Choroid plexus epithelial cell (primary cell): ENCODE results near the gene SMCO3.

Experiments
- DNase-seq: peaks from one replicate; pipeline ENCODE4 v3.0.0-alpha.2; 2010; ENCODE audit warnings: low read depth
- H3K4me3 ChIP-seq: 2 replicates; pipeline ENCODE4 v1.5.1; 2011; ENCODE audit warnings: low read depth, mild to moderate bottlenecking, control low read depth, low read length, moderate library complexity
- TF ChIP-seq, protein P1 (sequence below): conservative IDR thresholded peaks from 2 replicates; pipeline ENCODE4 v1.5.1; 2011; ENCODE audit warnings: low read depth, mild to moderate bottlenecking, control low read depth, inconsistent platforms, low read length, moderate library complexity

SMCO3 gene

DNA sequence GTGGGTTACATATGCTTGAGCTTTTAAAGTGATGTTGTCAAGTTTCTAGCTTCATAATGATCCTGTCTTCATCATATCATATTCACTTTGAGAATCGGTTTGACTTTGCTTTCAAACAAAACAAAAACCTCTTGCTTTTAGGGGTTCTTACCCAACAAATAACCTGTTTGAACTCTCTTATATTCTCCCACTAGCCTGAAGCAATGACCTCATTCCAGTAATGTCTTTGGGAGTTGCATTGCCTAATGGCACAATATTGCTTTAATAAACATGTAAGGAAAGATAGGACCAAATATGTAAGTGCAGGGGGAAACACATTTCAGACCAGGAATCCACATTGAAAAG lies 38.4 kb downstream of the SMCO3 start:
- peak; percentile 73 for DNase-seq
- peak overlapping the region; percentile 76 for H3K4me3 ChIP-seq
- TF ChIP-seq, protein P1, sequence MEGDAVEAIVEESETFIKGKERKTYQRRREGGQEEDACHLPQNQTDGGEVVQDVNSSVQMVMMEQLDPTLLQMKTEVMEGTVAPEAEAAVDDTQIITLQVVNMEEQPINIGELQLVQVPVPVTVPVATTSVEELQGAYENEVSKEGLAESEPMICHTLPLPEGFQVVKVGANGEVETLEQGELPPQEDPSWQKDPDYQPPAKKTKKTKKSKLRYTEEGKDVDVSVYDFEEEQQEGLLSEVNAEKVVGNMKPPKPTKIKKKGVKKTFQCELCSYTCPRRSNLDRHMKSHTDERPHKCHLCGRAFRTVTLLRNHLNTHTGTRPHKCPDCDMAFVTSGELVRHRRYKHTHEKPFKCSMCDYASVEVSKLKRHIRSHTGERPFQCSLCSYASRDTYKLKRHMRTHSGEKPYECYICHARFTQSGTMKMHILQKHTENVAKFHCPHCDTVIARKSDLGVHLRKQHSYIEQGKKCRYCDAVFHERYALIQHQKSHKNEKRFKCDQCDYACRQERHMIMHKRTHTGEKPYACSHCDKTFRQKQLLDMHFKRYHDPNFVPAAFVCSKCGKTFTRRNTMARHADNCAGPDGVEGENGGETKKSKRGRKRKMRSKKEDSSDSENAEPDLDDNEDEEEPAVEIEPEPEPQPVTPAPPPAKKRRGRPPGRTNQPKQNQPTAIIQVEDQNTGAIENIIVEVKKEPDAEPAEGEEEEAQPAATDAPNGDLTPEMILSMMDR = no peak

DNA sequence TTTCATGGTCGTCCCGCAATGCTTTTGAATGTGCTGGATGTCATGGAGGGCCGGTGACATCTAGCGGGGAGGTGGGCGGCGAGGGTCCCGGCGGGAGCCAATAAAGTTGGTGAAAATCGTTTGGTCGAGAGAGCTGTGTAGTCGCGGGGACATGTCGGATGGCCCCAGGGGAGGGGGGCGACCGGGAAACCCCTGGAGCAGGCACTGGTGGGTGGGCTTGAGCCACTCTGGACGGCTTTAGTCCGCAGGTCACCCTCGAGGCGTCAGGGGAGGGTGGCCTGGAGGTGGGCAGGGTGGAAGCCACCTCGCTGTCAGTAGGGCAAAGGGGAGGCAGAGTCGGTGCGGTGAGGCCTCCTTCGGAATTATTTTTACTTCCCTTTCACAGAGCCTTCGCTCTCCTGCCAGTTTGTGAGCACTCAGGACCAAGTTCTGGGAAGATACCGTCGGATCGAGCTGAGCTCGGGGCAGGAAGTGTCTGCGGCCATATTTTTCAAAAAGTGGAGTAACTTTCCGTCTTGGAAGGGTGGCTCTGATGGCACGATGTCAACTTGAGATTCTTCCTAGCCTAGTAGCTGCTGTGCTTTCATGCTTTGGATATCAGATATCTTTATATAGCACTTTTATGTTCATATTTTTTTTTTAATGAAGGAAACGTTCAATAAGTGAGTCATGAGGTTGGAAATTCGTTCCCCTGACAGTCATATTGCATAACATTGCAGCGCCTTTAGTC lies 38.9 kb downstream of the SMCO3 start:
- TF ChIP-seq, protein P1 = no peak
- DNase-seq = peak; percentile 65
- H3K4me3 ChIP-seq = peak overlapping the region; percentile 76

DNA sequence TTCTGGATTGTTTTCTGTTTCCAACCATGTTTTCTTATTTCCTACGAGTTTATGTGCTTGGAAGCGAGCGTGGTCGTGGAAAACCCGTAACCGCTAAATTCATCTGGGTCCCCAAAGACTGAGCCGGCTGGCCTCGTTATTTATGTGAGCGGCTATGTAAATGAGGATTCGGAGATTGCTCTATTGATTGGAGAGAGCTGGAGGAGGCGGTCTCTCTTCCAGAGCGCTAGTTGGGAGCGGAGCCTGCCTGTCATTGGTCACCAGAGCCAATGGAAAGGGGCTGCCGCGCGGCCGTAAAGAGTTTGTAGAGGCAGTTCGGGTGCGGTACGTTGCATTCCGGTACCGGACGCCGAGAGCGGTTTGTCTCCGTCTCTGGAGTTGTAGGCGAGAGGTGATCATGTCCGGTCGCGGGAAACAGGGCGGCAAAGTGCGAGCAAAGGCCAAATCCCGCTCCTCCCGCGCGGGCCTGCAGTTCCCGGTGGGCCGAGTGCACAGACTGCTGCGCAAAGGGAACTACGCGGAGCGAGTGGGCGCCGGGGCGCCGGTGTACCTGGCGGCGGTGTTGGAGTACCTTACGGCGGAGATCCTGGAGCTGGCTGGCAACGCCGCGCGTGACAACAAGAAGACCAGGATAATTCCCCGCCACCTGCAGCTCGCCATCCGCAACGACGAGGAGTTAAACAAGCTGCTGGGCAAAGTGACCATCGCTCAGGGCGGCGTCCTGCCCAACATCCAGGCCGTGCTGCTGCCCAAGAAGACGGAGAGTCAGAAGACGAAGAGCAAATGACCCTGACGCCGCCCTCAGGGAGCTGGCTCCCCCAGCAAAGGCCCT lies 39.7 kb downstream of the SMCO3 start:
- H3K4me3 ChIP-seq = peak overlapping the region; percentile 76
- TF ChIP-seq, protein P1 = no peak
- peak; percentile 99 for DNase-seq

DNA sequence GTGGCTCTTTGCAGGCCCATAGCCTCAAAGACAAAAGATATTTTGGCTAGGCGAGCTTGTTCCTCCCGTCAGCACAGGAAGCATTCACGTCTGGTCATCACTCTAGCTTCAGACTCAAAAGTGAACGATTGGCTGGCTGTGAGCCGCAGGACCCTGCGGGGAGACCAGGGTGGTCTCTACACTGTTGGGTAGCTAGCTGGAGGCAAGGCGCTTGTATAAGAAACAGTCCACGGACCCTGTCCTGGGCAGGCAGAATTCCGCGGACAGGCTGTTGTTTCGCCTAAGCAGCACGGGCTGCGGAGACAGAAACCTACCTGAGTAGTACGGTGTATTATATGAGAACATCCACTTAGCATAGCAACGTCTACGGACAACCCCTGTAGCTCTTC lies 40.3 kb downstream of the SMCO3 start:
- H3K4me3 ChIP-seq = peak overlapping the region; percentile 76
- DNase-seq = no peak
- TF ChIP-seq, protein P1 = no peak

DNA sequence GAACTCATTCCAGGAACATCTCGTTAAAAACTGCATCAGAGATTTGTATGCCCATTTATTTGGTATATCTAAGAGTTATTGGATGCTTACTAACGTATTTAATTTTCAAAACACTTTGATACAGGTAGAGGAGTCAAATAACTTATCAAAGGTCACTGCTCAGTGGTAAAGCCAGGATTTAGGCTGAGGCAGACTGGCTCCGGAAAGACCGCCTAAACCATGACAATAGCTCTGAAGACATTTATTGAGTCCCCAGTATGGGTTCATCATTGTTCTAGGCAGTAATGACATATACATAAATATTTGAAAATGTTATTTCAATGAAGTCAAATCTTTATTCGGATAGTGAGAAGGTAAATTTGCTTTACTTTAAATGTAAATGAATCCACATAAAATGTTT lies 41.0 kb downstream of the SMCO3 start:
- DNase-seq = no peak
- H3K4me3 ChIP-seq = no peak overlapping the region
- TF ChIP-seq, protein P1 = no peak

DNA sequence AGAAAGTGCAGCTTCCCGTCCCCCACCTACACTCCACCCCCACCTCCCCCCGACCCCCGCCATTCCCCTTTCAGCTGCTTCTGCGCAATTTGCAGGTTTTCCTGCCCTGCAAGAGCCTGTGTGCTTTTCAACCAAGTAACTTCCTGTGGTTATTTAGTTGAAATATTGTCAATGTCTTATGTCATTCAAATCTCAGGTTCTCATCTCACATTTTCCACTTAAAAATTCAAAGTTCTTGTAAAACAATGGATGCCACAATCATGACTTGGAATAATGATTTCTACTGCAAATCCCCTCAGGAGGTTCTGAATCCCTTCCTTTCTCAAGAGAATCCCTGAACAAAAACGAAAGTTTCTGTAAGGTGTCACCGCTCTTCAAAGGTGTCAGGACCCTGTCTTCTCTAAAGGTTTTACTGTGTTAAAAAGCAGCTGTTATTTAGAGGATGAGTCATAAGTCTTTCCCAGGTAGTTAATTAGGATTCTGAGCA lies 42.3 kb downstream of the SMCO3 start:
- TF ChIP-seq, protein P1 = no peak
- peak overlapping the region; percentile 86 for H3K4me3 ChIP-seq
- no peak for DNase-seq
